GM18517 (cell line): ENCODE measurements around the gene LRRC3C.
"Not testable (repeated sequence)": the region's sequence is repeated elsewhere in the genome, so short reads cannot be mapped to it uniquely, and the experiment has no call there.

Experiments used
- ATAC-seq: cut with Tn5 transposase; IDR thresholded peaks from one replicate; pipeline ENCODE4 v1.9.1; 2021; ENCODE audit warnings: mild to moderate bottlenecking, moderate library complexity; ENCODE audit not compliant: unreplicated experiment

Gene LRRC3C

DNA sequence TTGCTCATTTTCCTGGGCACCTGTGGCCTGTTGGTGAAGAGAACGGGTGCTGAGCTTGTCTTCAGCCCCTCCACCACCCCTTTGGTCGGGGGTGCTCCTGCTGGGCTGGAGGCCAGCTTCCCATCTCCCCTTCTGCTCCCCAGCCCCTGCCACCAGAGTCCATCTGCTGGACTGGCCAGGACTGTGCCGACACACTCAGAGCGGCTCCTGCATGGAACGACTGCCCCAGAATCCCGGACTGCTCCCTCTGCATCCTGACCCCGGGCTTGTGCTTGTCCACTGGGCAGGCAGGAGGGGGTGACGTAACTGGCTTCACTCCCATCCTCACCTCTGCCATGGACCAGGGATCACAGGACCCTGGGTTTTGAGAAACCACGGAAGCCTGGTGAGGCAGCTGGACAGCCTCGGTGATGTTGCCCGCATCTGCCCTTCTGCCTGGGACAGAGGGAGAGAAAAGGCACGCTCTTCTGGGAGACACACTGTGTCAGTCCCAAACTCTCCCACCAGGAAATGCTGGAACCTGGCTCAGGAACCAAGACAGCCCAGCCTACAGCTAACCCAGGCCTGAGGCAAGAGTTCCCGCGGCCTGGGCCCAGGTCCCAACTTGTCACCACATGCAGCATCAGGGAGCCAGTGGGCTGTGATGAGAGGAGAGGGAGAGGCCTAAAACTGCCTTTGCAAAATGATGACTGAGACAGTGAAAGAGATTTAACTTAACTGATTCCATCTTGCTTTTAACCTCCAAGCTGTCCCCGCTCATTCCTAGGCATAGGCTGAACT lies 19.2 kb downstream of the LRRC3C start:
- no peak for ATAC-seq

- ATAC-seq: not testable (repeated sequence)
These were observed 20.9 kb downstream of the LRRC3C start for GRCh38 chr17:39948489-39948828.

GRCh38 chr17:39949028-39949427 lies 21.5 kb downstream of the LRRC3C start:
- ATAC-seq: no peak

DNA sequence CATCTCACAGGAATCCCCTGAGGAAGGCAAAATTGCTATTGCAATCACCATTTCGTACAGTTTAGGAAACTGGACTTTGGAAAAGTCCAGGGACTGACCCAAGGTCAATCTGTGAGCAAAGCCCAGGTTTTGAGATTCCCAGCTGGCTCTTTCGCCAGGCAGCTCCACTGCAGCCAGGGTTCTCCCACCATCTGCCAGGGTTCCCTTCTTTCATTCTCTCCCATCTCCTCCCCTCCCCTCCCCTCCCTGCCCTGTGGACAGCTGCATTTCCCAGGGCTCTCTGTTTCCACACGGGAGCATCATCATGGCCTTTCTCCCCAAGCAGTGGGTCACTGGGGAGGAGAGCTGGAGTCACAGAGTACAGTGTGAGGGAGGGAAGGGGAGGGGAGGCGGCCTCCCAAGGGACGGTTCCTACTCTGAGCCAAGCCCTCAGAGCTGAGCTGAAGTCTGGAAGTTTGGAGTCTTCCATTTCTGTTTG lies 23.4 kb downstream of the LRRC3C start:
- ATAC-seq: no peak

DNA sequence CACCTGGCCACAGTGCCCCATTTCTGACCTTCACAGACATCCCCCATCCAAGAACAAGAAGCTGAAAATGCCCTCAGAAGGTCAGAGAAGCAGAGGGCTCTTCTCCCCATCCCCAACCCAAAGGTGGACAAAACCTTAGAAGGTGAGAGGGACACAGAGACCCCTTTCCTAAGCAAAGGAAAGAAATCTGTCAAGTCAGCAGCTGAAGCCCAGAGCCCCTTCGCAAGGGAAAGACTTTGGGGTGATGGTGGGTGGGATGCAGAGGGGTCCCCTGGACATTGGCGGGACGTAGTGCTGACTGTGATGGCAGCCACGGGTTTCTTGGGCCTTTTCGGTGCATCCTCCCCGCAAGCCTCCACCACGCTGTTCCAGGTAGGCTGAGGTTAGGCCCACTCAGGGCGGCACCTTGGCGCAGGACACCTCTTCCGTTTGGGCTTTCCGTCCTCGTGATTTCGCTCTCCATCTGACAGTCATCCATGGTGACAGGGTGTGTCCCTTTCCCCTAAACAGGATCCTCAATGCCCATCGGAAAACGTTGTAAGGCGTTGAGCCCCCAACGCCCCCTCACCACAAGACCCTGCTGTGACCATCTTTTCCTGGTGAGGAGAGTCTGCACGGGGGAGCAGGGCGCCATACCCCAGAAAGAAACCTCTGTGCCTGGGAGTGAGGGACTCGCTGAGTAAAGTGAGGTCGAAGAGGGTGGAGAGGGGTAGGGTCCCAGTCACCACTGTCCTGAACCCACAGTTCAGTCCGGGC lies 24.6 kb downstream of the LRRC3C start:
- ATAC-seq: no peak

DNA sequence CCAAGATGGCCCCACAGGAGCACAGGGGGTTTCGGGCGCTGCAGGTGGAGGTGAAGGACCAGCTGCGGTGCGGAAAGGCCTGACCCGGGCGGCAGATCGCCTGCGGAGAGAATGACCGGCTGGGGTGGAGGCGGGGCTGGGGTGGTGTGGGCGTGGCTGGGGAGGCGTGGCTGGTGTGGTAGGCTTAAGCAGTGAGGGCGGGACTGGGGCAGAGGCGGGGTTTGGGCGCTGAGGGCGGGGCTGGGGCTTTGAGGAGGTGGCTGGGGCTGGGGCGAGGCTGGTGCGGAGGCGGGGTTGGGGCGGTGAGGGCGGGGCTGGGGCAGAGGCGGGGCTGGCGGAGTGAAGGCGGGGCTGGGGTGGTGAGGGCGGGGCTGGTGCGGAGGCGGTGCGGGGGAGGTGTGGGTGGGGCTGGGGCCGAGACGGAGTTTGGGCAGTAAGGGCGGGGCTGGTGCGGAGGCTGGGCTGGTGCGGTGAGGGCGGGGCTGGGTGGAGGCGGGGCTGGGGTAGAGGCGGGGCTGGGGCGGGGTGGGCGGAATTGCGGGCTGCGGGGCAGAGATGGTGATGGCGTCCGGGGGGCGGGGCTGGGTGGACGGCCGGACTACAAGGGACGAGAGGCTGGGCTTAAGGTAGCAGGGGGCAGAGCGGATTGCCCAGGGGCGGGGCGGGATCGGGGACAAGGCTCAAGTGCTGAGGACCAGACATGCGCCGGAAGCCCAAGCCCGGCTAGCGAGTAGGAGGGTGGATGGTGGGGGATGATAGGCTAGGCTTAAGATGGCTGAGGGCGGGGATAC lies 25.3 kb downstream of the LRRC3C start:
- ATAC-seq: peak; percentile 79

DNA sequence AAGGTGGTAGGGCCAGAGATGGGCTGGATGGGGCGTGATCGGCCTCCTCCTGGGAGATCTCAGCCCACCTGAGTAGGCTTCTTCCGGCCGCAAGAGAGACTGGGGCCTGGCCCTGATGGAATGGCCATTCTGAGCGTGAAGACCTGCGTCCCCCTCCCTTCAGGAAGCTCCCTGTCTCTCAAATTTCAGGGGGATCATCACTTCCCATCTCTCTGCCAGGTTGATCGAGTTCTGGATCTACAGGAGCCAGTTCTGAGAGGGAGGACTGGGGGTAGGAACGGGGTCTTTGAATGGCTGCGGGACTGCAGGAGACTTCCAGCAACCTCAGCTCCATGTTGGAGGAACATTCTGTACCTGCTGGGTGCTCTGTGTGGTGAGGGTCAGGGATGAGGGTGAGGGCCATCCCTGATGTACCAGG lies 25.9 kb downstream of the LRRC3C start:
- peak; percentile 6 for ATAC-seq

DNA sequence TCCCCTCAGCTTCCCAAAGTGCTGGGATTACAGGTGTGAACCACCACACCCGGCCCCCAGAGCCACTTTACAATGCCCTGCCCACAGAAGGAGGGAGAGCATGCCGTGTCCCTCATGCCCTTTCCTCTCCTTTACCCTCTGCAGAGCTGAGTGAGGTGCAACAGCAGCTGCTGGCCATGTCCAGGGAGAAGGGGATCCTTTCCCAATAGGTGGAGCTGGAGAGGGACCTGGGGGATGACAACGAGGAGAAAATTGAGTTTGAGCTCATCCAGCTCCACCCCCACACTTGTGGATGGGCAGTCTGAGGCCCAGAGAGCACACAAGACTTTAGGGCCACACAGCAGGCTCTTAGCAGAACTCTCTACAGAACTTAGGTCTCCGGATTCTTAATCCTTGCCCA lies 27.3 kb downstream of the LRRC3C start:
- ATAC-seq: no peak

GRCh38 chr17:39955726-39956225 lies 28.2 kb downstream of the LRRC3C start:
- no peak for ATAC-seq

DNA sequence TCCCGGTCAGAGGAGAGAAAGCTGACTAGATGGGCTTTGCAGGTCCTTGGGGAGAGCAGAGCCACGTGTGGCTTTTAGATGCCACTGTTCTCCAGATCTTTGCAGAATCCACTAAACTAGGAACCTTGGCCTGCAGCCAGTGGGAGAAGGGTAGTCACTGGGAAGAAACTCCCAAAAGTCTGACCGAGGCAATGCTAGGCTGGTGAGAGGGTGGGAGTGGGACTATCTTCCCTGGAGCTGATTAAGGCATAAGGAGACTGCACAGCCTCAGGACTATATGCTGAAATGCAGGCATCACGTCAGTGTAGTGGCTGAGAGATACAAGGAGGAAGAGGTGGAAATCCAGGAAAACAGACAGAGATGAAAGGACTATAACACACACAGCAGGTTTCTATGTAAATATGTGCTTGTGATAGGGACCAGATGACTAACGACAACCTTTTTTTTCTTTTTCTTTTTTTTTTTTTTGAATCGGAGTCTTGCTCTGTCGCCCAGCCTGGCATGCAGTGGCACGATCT lies 33.1 kb downstream of the LRRC3C start:
- no peak for ATAC-seq

DNA sequence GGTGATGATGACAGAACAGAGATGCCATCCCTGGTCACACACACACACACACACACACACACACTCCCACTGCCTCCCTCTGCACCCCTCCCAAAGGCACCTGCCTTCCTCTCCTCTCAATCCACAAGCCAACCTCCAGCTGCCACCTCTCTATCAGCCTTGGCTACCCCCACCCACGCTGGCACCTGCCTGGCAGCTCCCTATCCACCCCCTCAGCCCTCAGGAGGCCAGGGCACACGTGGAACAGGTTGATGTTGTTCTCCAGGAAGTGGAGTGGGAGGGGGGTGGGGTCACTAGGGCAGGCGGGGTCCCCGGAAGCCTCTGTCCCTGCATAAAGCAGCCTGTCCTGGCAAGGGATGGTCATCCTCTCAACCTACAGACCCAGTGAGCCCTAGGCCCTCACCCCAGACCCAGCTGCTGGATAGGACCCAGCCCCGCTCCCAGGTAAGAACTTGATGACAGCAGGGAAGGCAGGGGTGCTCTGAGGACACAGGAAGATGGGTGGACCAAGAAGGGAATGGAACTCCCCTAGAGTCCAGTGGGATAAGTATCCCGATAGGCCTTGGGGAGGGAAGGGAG lies 35.2 kb downstream of the LRRC3C start, which contains the start of gene GSDMA:
Gene GSDMA (plus strand): TSS at position 363 of the 579 bp plus-strand sequence. CDS start 2,684 bp downstream, outside the sequence.
- ATAC-seq: no peak

GRCh38 chr17:39963829-39964228 lies 36.3 kb downstream of the LRRC3C start:
- ATAC-seq: no peak

- no peak for ATAC-seq
These were observed 37.6 kb downstream of the LRRC3C start for GRCh38 chr17:39965017-39965699.

DNA sequence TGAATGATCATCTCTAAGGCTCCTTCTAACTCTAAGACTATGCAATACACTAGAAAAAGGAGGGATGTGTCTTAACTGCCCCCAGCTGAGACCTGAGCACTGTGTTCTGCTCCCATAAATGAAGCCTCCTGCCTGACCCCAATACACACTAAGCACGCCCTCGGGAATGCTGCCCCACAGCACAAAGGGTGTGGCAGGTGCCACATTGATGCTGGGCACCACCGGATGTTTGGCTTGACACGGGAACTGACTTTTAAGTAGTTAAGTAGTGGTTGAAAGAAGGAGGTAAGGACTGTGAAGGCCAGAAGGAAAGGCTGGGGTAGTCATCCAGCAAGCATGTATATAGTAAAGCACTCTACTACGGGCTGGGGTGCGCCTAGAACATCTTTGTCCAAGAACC lies 39.2 kb downstream of the LRRC3C start:
- ATAC-seq: no peak

DNA sequence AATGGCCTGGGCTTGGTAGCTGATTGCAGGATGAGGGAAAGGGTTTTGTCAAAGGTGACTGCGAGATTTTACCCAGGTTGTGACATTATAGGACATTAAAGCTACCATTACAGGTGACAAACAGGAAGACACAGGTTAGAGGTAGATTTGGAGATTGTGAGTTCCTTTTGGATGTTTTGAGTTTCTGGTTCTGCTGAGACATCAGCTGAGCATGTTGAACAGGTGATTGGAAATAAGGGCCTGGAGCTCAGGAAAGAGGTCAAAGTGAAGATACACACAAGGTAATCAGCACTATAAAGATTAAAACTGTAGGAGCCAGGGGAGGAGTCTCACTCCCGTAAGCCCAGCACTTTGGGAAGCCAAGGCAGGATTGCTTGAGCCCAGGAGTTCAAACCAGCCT lies 41.2 kb downstream of the LRRC3C start:
- no peak for ATAC-seq

DNA sequence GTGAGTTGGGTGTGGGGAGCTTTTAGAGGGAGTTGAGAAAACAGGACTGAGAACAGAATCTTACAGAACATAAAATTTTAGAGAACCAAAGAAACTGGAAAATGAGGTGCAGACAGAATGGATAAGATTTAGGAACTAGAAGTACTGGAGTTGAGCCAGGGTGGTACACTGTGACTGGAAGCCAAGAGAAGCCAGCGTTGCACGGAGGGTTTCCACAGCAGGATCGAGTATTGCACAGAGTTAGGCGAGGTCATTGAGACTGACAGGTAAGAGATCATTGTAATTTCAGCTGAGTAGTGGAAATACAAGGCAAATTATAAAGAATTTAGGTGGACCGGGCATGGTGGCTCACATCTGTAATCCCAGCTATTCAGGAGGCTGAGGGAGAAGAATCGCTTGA lies 41.8 kb downstream of the LRRC3C start:
- no peak for ATAC-seq

DNA sequence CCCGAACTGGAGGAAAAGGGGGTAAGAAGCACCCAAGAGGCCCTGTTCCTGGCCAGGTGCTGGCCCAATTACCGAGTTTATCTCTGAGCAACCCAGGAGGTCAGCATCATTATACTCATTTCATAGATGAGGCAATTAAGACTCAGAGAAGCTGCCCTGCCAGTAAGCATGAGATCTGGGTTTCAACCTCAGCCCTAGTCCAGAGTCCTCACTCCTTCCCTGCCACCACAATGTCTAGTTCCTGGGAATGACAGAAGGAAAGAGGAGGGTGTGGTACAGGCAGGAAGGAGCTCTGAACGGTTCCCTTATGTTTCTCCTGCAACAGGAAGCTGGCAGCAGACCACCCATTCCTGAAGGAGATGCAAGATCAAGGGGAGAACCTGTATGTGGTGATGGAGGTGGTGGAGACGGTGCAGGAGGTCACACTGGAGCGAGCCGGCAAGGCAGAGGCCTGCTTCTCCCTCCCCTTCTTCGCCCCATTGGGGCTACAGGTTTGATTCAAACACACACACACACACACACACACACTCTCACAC lies 42.7 kb downstream of the LRRC3C start:
- ATAC-seq: no peak

DNA sequence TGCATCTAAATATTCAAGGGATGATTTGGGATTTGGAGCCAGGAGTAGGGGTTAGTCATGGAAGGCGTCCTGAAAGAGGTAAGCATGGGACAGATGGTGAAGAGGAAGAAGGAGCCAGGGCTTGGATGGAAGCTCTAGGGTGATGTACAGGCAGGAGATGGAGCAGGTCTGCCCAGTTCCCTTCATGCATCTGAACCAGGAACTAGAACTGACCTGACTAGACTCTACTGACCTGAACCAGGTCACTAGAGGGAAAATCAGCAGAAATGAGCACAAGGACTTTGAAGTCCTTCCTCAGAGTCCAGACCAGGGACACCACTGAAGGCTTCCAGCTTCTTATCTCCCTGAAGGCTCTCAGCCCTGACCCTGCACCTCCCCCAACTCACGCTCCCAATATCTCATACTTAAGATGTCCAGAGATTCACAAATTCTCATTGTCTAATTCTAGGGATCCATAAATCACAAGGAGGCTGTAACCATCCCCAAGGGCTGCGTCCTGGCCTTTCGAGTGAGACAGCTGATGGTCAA lies 43.6 kb downstream of the LRRC3C start:
- no peak for ATAC-seq

DNA sequence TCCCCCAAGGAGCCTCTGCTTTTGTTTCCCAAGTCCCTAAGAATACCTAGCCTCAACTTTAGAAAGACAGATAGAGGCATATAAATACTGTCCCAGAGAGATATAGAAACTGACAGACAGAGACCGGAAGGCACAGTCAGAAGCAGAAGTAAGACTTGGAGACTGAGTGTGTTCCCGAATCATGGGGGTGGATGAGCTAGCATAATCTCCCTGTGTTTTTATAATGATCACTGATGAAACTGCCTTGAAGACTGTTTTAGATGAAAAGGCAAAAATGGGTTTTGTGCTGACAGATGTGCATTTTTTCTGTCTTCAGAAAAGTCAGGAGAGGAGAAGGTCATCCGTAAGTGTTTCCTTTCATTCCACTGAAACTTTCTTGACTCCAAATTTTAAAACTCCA lies 44.7 kb downstream of the LRRC3C start:
- ATAC-seq: no peak
